Measurements from ENCODE around the gene PLPP4.

- TF ChIP-seq KLF9 (tag by site-specific recombination; IDR thresholded peaks at IDR 0.05; ENCODE audit: low read depth) (no peak), ZNF211 (tag by site-specific recombination; IDR thresholded peaks at IDR 0.05; ENCODE audit: low read depth) (no peak), PRDM4 (tag by site-specific recombination; IDR thresholded peaks at IDR 0.05) (no peak), ZNF621 (tag by site-specific recombination; IDR thresholded peaks at IDR 0.05) (no peak), ZNF274 (IDR thresholded peaks at IDR 0.05; ENCODE audit: low read length) (no peak), ZNF274 (tag by site-specific recombination; IDR thresholded peaks at IDR 0.05; ENCODE audit: borderline replicate concordance) (no peak), ZNF280D (tag by site-specific recombination; IDR thresholded peaks at IDR 0.05) (no peak), BCL11A (tag by site-specific recombination; IDR thresholded peaks at IDR 0.05; ENCODE audit: low read depth) (no peak), CTCF (tag by site-specific recombination; IDR thresholded peaks at IDR 0.05) (no peak), ZNF600 (tag by site-specific recombination; IDR thresholded peaks at IDR 0.05) (no peak), TRIM28 (IDR thresholded peaks at IDR 0.05; ENCODE audit: borderline replicate concordance, low read length) (no peak)
Measured at GRCh38 chr10:120451968-120452367, 5.1 kb upstream of the PLPP4 start.

Data from HEK293 (cell line).